NCI-H1105 (cell line): ENCODE results near the gene USP14.

ENCODE experiments used
- DNase-seq: peaks from one replicate; lab custom pipeline; 2025; lab: John Stamatoyannopoulos, UW

The USP14 gene

GRCh38 chr18:227902-228301 lies 69.5 kb downstream of the USP14 start:
- DNase-seq = no peak

GRCh38 chr18:228586-228985 lies 70.2 kb downstream of the USP14 start:
- no peak for DNase-seq

- no peak for DNase-seq
Observed at GRCh38 chr18:231563-231962, 73.2 kb downstream of the USP14 start.

- no peak for DNase-seq
Observed at GRCh38 chr18:240175-240574, 81.8 kb downstream of the USP14 start.

GRCh38 chr18:245282-245847 lies 87.0 kb downstream of the USP14 start:
- no peak for DNase-seq

- no peak for DNase-seq
Observed at GRCh38 chr18:248053-248452, 89.7 kb downstream of the USP14 start.

GRCh38 chr18:250685-251084 lies 92.3 kb downstream of the USP14 start:
- DNase-seq = no peak

GRCh38 chr18:251572-251971 lies 93.2 kb downstream of the USP14 start:
- DNase-seq = no peak

- DNase-seq = no peak
Observed at GRCh38 chr18:253121-253520, 94.8 kb downstream of the USP14 start.

- DNase-seq = no peak
Observed at GRCh38 chr18:255171-255570, 96.8 kb downstream of the USP14 start.

- DNase-seq = no peak
Observed at GRCh38 chr18:260547-260946, 102.2 kb downstream of the USP14 start.

- DNase-seq = no peak
Observed at GRCh38 chr18:261398-262073, 103.2 kb downstream of the USP14 start.
